NAMALWA (cell line): ENCODE results near the gene NR3C1.

Source experiments
- DNase-seq: peaks from one replicate; pipeline ENCODE4 v3.0.0-alpha.2; 2015; ENCODE audit warnings: low spot score

The NR3C1 gene

DNA sequence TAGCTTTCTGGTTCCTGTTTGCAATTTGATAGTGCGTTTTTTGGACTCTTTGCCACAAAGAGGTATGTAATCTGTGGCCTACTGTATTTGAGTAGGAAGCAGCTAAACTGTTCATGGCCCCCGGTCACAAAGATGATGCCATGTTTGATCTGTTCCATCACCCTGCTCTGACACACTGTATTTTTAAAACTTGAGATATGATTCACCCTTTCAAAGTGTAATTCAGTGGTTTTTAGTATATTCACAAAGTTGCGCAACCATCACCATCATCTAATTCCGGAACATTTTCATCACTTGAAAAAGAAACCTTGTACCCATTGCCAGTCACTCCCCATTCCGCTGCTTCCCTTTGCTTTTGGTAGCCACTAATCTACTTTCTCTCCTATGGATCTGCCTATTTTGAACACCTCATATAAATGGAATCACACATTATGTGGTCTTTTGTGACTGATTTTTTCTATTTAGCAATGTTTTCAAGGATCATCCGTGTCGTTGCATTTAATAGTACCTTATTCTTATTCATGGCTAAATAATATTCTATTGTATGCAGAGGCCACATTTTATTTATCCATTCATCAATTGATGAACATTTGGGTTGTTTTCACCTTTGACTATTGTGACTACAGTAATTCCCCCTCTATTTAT lies 141.6 kb downstream of the NR3C1 start:
- DNase-seq: no peak

DNA sequence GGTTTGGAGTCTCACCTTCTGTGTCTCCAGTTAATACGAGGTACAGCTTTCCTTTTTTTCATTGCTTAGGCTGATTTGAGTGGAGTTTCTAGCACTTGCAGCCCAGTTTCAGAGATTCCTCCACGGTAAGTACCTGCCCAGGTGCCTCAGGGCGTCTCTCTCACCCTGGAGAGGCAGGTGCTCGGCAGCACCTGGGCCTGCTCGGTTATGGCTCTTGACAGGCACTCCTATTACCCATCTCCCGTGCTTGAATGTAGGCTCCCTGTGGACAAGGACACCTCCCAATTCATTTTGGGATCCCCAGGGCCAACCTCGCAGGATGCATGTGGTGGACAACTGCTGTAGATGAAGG lies 144.3 kb downstream of the NR3C1 start:
- no peak for DNase-seq

DNA sequence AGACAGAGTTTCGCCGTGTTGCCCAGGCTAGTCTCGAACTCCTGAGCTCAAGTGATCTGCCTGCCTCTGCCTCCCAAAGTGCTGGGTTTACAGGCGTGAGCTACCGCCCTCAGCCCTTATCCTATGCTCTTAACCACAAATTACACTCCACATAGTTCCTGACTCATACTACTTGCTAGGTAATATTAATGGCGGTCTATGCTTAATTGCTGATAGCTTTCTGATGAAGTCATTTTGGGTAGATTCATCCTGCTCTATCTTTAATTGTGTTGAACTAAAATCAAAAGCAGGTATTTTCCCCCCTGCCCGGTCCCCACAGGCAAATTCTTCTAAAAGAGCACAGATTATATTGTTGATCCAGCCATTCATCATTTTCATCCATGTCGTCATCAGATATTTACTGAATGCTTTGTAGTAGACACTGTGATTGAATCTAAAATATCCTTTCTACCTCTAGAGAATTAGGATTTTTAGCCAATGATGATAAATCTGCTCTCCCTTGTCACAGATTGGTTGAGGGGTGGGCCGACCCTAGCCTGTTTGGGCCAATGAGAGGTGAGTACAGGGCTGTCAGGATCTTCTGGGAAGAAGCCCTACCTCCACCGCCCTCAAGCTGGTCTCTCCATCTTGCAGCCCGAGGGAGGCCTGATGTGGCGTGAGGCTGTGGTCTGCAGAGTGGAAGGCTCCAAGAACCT lies 144.8 kb downstream of the NR3C1 start:
- no peak for DNase-seq

DNA sequence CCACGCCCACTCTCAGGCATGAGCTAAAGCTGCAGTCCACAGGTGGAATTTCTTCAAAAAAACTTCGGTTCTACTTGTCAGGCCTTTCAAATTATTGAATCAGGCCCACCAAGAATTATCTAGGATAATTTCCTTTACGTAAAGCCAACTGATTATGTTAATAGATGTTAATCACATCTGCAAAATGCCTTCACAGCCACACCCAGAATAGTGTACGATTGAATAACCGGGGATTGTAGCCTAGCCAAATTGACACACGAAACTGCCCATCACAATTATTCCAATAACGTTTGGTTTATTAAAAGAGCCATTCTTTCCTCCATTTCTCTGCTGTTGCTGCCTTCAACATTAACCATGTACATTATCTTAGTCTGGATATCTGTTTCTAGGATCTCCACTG lies 148.7 kb downstream of the NR3C1 start:
- DNase-seq: no peak

DNA sequence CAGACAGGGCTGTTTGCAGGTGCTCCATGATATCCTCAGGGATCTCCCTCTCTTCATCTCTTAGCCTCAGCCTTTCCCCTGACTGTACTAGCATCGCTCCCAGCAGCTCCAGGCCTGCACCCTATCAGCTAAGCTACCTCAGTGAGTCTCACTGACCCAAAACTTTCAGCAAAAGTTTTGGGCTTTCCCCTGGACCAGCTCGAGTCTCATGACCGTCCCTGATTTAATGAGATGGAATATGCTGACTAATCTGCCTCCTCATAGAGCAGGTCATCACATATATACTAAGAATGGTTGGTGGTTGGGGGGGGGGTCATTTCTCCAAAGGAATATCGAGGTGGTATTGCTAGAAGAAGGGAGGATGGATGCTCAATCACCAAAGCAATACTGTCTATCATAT lies 151.5 kb downstream of the NR3C1 start:
- DNase-seq: no peak

DNA sequence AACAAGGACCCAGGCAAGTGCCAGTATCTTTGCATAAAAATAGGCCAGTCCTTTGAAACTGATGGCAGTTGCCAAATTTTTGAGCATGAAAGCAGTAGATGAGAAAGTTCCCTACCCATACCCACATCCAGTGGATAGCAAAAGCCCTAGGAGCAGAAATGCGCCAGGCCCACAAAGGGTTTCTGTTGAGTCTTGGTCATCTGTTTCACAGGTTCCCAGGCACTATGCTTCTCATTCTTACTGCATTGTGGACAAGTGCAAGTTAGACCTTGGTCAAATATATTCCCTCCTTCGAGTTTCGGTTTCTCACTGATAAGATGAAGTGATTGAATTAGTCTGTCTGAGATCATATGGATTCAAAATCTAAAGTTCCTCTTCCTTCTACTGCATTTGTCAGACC lies 152.3 kb downstream of the NR3C1 start:
- DNase-seq: no peak

DNA sequence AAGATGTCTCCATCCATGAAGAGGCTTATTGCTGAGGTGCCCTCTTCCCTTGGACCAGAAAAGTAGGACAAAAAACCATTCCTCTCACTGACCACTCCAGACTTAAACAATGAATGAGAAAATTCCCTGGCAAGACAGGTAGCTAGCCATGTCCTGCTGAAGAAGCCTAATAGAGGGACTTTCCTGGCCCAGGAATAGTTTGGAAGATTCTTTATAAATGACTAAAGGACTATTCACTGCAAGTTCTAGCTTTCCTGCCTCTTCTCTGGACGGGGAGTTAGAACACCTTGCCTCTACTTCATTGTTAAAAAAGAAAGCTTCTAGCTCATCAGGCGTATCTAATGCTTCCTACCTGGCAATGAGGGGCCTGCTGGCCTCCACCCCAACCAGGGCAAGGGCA lies 153.6 kb downstream of the NR3C1 start:
- DNase-seq: no peak

DNA sequence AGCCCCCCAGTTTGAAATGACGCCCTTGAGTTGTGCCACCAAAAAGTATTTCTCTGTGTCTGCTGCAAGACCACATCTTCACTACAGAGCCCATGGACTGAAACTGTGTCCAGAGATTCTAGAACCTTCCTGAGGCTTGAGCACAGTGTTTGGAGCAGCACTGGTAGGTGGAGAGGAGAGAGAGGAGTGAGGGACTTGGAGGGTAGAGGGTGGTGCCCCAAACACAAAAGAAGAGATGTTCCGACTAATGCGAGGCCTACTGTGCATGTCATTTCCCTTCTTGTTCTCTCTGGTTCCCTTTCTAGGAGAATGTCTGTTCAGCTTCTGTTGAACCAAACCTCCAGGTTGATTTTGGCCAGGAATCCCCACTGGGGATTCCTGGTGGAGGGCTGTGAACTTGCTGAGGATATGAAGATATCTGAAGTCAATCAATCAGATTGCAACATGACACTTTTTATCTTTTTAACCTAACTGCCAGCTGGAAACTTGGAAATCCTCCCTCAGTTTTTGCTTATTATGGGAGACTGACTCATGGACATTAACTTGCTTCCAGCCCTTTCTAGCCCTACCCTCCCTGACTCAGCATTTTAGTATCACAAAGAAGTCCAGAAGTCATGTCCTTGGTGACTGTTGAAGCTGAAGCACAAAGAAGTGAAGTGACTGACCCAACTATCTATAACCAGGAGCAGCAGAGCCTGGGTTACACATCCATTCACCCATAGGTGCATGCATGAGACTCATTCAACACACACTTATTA lies 154.5 kb downstream of the NR3C1 start:
- DNase-seq: no peak

DNA sequence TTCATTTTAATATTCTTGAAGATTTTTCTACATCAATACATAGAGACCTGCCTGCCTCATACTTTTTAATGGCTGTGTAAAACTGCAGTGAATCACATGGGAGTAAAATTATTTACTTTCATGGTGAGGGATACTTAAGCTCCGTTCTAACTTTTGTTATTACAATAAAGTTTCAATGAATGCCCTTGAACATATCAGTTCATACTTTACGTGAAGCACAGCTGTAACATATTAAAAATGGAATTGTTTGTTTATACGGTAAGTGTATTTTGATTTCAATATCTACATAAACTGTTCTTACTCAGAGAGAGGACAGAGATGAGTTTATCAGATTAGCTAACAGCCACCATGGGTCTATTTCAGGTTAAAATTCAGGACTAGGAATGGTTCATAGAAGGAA lies 155.1 kb downstream of the NR3C1 start:
- no peak for DNase-seq

DNA sequence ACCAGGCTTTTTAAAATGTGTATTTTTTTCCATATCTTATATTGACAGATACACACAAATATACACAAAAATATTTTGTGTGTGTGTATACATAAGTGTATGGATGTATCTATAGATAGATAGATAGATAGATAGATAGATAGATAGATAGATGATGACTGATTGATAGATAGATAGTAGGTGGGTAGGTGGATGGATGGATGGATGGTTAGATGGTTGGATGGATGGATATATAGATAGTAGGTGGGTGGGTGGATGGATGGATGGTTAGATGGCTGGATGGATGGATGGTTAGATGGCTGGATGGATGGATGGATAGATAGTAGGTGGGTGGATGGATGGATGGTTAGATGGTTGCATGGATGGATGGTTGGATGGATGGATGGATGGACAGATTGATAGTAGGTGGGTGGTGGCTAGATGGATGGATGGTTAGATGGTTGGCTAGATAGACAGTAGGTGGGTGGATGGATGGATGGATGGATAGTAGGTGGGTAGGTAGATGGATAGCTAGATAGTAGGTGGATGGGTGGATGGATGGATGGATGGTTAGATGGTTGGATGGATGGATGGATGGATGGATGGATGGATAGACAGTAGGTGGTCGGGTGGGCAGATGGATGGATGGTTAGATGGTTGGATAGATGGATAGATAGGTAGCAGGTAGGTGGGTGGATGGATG lies 156.2 kb downstream of the NR3C1 start:
- no peak for DNase-seq

DNA sequence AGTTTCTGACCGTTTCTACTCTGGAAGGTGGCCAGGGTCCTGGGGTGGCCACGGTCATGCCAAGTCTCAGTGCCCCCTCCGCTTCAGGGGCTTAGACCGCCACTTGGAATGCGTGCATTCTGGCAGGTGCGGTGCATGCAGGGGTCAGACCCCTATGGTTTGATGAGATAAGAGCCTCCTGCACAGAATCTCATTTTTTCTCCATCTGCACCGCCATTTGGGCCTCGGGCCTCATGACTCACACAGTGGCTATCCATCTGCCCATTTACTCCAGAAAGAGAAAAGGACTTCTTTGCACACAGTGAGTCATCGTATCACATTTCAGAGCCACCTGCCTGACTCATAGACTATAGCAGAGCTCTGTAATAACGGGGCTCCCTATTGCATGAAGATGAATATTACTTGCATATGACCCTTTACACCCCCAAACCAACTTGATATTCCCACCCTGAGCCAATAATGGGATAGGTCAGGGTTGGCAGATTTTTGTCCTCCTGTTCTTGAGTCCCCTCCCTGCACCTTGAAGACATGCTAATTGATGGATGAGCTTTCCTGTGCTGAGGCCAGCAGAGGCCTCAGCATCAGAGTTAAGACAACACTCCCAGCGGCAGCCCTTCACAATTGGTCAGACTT lies 157.4 kb downstream of the NR3C1 start:
- no peak for DNase-seq

DNA sequence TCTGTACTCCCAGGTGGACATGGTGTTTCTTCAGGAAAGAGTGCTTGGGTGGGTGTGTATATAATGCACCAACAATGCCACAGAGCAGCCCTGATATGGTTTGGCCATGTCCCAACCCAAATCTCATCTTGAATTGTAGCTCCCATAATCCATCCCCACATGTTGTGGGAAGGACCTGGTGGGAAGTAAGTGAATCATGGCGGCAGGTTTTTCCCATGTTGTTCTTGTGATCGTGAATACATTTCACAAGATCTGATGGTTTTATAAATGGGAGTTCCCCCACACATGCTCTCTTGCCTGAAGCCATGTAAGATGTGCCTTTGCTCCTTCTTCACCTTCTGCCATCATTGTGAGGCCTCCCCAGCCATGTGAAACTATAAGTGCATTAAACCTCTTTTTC lies 158.5 kb downstream of the NR3C1 start:
- DNase-seq: no peak

DNA sequence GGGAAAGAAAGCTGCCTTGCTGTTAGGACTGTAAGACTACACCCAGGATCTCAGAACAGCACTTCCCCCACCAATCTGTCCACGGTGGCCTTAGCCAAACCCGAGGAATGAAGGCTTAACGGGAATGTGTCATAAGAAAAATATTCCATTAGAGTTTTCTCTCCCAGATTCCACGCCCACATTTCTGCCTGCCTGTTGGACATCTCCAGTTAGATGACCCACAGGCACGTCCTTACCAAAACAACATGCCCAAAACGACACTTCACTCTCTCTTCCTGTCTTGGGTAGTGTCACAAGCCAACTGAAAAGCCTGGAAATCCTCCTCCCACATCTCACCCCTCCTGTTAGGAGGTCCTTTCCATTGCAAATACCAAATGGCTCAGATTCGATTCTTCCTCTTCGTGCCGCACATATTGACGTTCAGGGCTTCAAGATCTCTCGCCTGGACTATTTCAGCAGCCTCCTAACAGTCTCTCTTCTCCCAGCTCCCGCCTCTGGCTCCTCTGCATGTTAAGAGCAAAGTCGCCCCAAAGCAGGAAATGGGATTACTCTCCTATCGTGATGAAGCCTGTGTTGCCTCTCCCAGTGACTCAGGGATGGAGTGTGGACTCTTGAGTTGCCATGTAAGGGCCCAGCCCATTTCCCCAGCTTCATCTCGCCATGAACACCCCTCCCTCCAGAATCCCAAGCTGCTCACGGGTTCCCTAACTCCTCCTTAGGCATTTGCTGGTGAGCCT lies 159.3 kb downstream of the NR3C1 start:
- no peak for DNase-seq

DNA sequence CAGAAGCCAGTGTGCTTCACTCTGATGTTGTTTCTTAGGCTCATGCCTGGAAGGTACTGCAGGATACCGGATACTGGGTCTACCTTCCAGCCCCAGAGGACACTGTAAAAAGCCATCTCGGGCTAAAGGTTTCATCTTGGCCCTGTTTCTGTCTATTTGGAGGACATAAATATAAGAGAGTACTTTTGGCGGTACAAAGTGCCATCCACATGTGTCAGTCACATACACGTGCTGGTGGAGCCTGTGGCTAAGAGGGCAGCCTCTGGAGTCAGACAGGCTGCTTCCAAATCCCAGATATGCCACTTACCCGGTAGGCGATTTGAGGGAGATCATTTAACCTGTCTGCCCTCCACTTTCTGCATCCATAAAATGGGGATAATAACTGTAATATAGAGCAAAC lies 160.4 kb downstream of the NR3C1 start:
- no peak for DNase-seq

DNA sequence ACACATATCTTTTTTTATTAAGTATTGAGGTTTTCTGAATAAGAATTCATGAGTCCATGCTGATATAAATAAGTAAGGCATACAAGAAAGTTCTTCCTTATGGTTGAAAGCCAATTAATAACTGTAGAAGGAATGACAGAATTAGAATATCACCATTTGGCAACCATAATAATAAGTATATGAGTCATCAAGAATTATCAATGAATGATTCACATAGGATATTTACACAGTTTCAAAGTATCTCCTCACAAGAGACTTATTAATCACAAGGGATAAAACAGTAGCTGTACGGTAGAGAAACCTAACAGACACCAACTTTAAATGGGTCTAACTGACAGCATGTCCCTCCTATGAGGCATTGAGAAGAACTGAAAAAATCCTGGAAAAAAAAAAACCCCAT lies 161.6 kb downstream of the NR3C1 start:
- no peak for DNase-seq

DNA sequence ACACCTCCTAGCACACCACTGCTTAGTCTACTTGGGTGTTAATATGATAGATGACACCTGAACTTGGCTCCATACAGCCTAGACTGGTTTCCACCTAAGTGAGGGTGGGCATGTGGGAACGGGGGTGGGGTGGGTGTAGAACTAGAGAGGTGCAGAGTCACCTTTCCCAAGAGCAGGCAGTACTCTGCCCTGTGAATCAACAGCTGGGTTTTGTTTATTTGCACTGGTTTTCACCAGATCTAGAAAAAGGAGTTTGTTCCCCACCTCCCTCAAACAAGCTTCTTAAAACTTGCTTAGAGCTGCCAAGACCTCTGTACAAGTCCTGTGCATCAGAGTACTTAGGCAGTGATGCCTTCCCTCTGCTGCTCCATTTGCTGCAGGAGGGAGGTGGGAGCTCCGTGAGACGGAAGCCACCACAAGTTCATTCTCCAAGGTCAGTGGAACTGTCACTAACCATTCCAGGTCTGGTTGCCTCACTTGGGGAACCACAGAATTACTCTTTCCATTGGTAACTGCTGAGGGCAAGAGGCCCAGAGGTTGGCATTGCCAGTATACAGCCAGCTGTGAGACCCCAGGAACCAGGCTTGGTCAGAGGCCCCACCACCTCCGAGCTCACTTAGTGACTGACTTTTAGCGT lies 163.5 kb downstream of the NR3C1 start:
- no peak for DNase-seq

DNA sequence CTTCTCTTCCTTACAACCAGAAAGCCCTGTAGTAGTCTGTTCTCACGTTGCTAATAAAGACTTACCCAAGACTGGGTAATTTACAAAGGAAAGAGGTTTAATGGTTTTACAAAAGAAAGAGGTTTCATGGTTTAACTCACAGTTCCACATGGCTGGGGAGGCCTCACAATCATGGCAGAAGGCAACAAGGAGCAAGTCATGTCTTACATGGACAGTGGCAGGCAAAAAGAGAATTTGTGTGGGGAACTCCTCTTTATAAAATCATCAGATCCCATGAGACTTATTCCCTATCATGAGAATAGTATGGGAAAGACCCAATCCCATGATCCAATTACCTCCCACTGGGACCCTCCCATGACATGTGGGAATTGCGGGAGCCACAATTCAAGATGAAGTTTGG lies 164.9 kb downstream of the NR3C1 start:
- no peak for DNase-seq

DNA sequence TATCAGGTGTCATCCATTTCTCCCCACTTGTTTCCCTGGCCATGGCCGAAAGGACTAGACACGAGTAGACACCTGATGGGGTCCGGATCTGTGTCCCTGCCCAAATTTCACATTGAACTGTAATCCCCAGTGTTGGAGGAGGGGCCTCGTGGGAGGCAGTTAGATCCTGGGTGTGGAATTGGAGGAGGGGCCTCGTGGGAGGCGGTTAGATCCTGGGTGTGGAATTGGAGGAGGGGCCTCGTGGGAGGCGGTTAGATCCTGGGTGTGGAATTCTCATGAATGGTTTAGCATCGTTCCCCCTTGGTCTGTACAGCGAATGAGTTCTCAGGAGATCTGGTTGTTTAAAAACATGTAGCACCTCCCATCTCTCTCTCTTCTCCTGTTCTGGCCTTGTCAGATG lies 165.8 kb downstream of the NR3C1 start:
- DNase-seq: no peak

DNA sequence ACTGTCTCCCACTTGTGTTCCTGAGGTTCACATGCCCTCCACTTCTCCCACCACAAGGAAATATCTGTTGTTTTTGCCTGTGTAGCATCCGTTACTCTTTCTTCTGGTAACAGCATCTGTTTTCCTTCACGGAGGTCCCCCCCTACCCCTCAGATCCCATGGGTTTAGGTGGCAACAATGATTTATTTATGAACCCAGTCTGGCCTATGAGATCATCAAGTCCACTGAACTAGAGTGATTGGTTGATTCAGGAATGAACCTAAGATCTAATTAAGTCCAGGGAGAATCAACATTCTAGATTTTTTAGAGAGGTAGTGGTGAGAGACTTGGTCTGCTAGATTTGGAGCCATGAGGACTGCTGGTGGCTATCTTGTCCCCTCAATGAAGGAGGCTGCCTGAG lies 166.8 kb downstream of the NR3C1 start:
- no peak for DNase-seq

DNA sequence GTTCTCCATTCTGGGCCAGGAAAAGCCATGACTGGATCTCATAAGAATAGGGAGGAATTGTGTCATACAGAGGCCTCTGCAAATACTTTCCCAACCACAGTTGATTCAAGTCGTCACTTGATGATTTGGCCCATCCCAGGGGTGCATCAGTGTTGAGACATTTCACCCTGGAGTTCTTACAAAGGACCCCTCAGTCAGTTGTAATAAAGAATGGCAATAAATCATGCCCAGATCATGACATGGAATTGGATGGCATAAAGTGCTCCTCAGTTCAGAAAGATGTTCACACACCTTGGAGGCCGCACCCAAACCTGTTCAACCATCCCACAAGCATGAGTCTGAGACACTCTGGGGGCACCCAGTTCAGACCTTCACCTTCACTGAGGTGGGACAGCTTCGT lies 168.1 kb downstream of the NR3C1 start:
- DNase-seq: no peak

DNA sequence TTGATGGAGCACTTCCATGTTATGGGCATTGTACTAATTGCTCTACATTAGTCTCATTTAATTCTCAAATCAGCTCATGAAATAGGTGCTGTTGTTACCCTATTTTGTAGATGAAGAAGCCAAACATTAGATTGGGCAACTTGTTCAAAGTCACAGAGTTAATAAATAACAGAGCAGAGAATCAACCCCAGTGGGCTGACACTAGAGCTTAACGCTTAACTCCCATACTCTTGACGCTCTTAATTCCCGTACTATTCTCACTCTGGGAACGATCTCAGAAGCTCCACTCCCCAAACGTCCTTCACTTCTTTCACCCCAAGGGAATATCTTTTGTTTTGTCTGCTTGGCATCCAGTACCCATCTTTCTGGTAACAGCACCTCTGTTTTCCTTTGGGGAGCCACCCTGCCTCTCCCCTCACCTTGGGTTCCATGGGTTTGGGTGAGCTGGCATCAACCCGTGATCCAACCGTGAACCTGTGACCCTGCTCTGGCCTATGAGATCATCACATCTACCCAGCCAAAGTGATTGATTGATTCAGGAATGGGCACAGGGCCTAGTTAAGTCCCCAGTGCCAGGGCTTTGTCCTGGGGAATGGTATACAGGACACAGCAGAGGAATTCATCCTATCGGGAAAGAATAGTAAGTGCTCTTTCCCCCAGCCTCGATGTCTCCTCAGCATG lies 169.2 kb downstream of the NR3C1 start:
- no peak for DNase-seq
